ENCODE results near the gene PLEK2.

DNA sequence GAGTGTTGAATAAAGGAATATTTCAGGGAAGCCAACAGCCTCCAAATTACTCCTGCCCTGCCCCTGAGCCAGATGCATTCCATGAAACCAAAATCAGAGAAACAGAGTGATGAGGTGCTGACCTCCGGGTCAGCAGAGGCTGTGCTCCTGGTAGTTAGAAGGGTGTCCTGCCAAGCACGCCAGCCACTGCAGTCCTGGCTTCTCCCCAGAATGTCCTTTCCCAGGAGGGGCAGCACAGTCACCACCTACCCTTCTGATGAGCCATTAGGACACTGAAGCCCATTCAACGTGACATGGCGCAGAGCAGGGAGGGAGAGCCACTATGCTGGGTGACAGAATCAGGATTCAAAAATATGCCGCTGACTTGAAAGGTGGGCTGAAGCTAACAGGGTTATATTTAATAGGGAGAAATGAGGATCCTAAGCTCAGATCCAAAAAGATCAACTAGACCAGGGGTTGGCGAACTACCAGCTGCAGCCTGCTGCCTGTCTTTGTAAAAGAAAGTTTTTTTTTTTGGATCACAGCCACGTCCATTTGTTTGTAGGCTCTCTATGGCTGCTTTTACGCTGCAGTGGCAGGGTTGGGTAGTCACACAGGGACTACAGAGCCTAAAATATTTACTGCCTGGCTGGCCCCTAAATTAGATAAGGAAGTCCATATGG is 34.5 kb upstream of the PLEK2 start:
- TF ChIP-seq, protein P1, sequence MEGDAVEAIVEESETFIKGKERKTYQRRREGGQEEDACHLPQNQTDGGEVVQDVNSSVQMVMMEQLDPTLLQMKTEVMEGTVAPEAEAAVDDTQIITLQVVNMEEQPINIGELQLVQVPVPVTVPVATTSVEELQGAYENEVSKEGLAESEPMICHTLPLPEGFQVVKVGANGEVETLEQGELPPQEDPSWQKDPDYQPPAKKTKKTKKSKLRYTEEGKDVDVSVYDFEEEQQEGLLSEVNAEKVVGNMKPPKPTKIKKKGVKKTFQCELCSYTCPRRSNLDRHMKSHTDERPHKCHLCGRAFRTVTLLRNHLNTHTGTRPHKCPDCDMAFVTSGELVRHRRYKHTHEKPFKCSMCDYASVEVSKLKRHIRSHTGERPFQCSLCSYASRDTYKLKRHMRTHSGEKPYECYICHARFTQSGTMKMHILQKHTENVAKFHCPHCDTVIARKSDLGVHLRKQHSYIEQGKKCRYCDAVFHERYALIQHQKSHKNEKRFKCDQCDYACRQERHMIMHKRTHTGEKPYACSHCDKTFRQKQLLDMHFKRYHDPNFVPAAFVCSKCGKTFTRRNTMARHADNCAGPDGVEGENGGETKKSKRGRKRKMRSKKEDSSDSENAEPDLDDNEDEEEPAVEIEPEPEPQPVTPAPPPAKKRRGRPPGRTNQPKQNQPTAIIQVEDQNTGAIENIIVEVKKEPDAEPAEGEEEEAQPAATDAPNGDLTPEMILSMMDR (conservative IDR thresholded peaks at IDR 0.05): no peak
- no peak for TF ChIP-seq EZH2 (IDR thresholded peaks at IDR 0.05; ENCODE audit: low read depth)
